Measurements from ENCODE around the gene C1orf116.

C1orf116 gene

DNA sequence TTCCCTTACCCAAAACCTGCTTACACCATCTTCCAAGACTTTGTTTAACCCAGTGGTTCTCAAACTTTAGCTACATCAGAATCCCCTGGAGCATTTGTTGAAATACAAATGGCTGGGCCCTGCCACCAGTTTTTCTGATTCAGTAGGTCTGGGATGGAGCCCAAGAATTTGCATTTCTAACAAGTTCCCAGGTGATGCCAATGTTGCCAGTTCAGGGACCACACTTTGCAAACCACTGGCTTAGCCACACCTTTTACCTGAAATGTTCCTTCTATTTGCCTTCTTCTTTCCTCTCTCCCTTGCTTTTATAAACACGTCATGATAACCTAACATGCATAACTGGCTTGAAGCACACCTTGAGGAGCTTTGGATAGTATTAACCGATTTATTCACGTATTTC lies 46.2 kb downstream of the C1orf116 start:
- Histone ChIP-seq H4K20me1 (ENCODE audit: insufficient read depth, low read length, poor library complexity, severe bottlenecking) (no peaks in the 10 kb centered on the region), H3K9me2 (replicated peaks; ENCODE audit: low read depth, low read length) (no peaks in the 10 kb centered on the region), H3K27me3 (ENCODE audit: insufficient read depth, low read length, poor library complexity, severe bottlenecking) (peaks cover 3% of the 10 kb centered on the region), H3K79me2 (ENCODE audit: insufficient read depth, low read length) (no peaks in the 10 kb centered on the region), H3K36me3 (ENCODE audit: insufficient read depth, low read length) (no peaks in the 10 kb centered on the region), H3K9me3 (ENCODE audit: insufficient read depth, low read depth, low read length) (no peaks in the 10 kb centered on the region), H3K4me1 (ENCODE audit: insufficient read depth, low read length, poor library complexity, severe bottlenecking) (no peaks in the 10 kb centered on the region), H3K4me3 (ENCODE audit: low read length, poor library complexity, severe bottlenecking) (no peak overlapping the region), H2AFZ (ENCODE audit: low read length) (no peak overlapping the region), H3K9ac (ENCODE audit: low read depth, low read length, poor library complexity, severe bottlenecking) (no peak overlapping the region), H3K4me2 (ENCODE audit: low read depth, low read length, poor library complexity, severe bottlenecking) (no peak overlapping the region), H3F3A (ENCODE audit: low read depth) (no peaks in the 10 kb centered on the region)
- no peak for TF ChIP-seq EZH2phosphoT487 (IDR thresholded peaks at IDR 0.05; ENCODE audit: borderline replicate concordance)
- TF ChIP-seq, protein P1, sequence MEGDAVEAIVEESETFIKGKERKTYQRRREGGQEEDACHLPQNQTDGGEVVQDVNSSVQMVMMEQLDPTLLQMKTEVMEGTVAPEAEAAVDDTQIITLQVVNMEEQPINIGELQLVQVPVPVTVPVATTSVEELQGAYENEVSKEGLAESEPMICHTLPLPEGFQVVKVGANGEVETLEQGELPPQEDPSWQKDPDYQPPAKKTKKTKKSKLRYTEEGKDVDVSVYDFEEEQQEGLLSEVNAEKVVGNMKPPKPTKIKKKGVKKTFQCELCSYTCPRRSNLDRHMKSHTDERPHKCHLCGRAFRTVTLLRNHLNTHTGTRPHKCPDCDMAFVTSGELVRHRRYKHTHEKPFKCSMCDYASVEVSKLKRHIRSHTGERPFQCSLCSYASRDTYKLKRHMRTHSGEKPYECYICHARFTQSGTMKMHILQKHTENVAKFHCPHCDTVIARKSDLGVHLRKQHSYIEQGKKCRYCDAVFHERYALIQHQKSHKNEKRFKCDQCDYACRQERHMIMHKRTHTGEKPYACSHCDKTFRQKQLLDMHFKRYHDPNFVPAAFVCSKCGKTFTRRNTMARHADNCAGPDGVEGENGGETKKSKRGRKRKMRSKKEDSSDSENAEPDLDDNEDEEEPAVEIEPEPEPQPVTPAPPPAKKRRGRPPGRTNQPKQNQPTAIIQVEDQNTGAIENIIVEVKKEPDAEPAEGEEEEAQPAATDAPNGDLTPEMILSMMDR (conservative IDR thresholded peaks at IDR 0.05; ENCODE audit: low read length) = no peak

GRCh38 chr1:206985162-206985749 lies 47.3 kb downstream of the C1orf116 start:
- no peaks in the 10 kb centered on the region for H3K36me3 ChIP-seq (ENCODE audit: insufficient read depth, low read length)
- H3K4me1 ChIP-seq (ENCODE audit: insufficient read depth, low read length, poor library complexity, severe bottlenecking) = no peaks in the 10 kb centered on the region
- no peak overlapping the region for H3K4me2 ChIP-seq (ENCODE audit: low read depth, low read length, poor library complexity, severe bottlenecking)
- H3K9me3 ChIP-seq (ENCODE audit: insufficient read depth, low read depth, low read length) = no peaks in the 10 kb centered on the region
- H3F3A ChIP-seq (ENCODE audit: low read depth) = no peaks in the 10 kb centered on the region
- no peaks in the 10 kb centered on the region for H4K20me1 ChIP-seq (ENCODE audit: insufficient read depth, low read length, poor library complexity, severe bottlenecking)
- H3K4me3 ChIP-seq (ENCODE audit: low read length, poor library complexity, severe bottlenecking) = no peak overlapping the region
- H2AFZ ChIP-seq (ENCODE audit: low read length) = no peak overlapping the region
- no peak overlapping the region for H3K9ac ChIP-seq (ENCODE audit: low read depth, low read length, poor library complexity, severe bottlenecking)
- H3K27me3 ChIP-seq (ENCODE audit: insufficient read depth, low read length, poor library complexity, severe bottlenecking) = peaks cover 3% of the 10 kb centered on the region
- no peak for TF ChIP-seq EZH2phosphoT487 (IDR thresholded peaks at IDR 0.05; ENCODE audit: borderline replicate concordance)
- TF ChIP-seq, protein P1 (conservative IDR thresholded peaks at IDR 0.05; ENCODE audit: low read length) = no peak
- H3K79me2 ChIP-seq (ENCODE audit: insufficient read depth, low read length) = no peaks in the 10 kb centered on the region
- no peaks in the 10 kb centered on the region for H3K9me2 ChIP-seq (replicated peaks; ENCODE audit: low read depth, low read length)

DNA sequence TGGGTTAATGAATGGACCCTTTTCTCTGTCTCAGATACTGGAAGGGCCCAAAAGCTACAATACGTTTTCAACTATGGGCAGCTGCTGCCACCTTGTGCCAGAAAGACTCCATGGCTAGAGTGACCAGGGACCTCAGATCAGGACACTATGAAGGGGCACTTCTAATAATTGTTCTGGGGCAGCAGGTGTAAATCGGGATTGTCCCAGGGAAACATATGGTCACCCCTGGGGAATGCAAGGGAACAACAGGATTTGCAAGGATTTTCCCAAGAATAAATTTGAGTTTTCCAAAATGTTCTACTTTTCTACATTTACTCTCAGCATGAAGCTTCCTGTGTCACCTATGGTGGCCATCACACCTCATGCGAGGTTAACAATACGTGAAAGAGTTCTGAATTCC lies 50.3 kb downstream of the C1orf116 start:
- Histone ChIP-seq H3K4me3 (ENCODE audit: low read length, poor library complexity, severe bottlenecking) (no peak overlapping the region), H3K4me2 (ENCODE audit: low read depth, low read length, poor library complexity, severe bottlenecking) (no peak overlapping the region), H3K36me3 (ENCODE audit: insufficient read depth, low read length) (no peaks in the 10 kb centered on the region), H3K9ac (ENCODE audit: low read depth, low read length, poor library complexity, severe bottlenecking) (no peak overlapping the region), H2AFZ (ENCODE audit: low read length) (no peak overlapping the region), H3K9me3 (ENCODE audit: insufficient read depth, low read depth, low read length) (no peaks in the 10 kb centered on the region), H3K27me3 (ENCODE audit: insufficient read depth, low read length, poor library complexity, severe bottlenecking) (no peaks in the 10 kb centered on the region), H3K9me2 (replicated peaks; ENCODE audit: low read depth, low read length) (no peaks in the 10 kb centered on the region), H4K20me1 (ENCODE audit: insufficient read depth, low read length, poor library complexity, severe bottlenecking) (no peaks in the 10 kb centered on the region), H3K79me2 (ENCODE audit: insufficient read depth, low read length) (no peaks in the 10 kb centered on the region), H3K4me1 (ENCODE audit: insufficient read depth, low read length, poor library complexity, severe bottlenecking) (no peaks in the 10 kb centered on the region), H3F3A (ENCODE audit: low read depth) (no peaks in the 10 kb centered on the region)
- no peak for TF ChIP-seq EZH2phosphoT487 (IDR thresholded peaks at IDR 0.05; ENCODE audit: borderline replicate concordance)
- TF ChIP-seq, protein P1 (conservative IDR thresholded peaks at IDR 0.05; ENCODE audit: low read length) = peak; percentile 86
